ENCODE data around the gene PXDN.

The PXDN gene

DNA sequence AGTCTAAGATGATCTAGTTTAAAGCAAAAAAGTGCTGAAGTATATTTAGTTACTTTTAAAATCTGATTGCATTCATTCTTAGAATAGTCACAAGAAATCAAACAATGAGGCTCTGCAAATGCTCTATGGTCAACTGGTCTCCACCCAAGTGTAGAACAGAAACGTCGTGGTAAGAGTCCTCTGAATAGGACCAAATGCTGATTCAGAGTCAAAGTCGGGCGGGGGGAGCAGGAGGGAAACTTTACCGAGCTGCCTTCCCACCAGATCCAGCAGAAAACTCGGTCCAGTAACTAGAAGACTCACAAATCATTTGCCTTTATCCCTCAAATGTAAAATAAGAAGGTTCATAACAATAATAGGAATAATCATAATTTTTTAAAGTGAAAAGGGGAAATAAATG is 46.2 kb upstream of the PXDN start:
- no peak overlapping the region for H3K4me3 ChIP-seq (ENCODE audit: low read depth, low read length)
- DNase-seq (ENCODE audit: low read depth, low spot score) = no peak
- in situ Hi-C loops (cut with HindIII; ENCODE audit: low sequenced_read_pairs) = no loop called here
- TF ChIP-seq, protein P1, sequence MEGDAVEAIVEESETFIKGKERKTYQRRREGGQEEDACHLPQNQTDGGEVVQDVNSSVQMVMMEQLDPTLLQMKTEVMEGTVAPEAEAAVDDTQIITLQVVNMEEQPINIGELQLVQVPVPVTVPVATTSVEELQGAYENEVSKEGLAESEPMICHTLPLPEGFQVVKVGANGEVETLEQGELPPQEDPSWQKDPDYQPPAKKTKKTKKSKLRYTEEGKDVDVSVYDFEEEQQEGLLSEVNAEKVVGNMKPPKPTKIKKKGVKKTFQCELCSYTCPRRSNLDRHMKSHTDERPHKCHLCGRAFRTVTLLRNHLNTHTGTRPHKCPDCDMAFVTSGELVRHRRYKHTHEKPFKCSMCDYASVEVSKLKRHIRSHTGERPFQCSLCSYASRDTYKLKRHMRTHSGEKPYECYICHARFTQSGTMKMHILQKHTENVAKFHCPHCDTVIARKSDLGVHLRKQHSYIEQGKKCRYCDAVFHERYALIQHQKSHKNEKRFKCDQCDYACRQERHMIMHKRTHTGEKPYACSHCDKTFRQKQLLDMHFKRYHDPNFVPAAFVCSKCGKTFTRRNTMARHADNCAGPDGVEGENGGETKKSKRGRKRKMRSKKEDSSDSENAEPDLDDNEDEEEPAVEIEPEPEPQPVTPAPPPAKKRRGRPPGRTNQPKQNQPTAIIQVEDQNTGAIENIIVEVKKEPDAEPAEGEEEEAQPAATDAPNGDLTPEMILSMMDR (IDR thresholded peaks at IDR 0.05; ENCODE audit: low read depth, low read length) = no peak

DNA sequence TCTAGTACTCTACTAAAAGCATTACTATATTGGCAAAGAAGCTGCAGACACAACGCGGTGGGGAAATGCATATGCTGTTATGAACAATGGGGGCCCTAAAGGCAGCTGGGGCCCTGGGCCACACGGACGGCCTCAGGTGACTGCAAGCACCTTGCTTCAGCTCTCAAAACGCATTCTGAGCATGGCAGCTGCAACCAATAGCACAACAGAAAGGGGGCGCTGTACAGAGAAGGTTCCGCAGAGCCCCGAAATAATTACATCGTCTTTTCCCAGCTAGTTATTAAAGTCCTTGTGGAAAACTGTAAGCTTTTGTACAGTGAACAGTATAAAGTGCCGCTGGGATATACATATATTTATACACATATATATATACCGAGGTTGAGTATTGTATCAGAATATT is 45.3 kb upstream of the PXDN start:
- DNase-seq (ENCODE audit: low read depth, low spot score) = no peak
- TF ChIP-seq, protein P1 (IDR thresholded peaks at IDR 0.05; ENCODE audit: low read depth, low read length) = no peak
- in situ Hi-C loops (cut with HindIII; ENCODE audit: low sequenced_read_pairs) = no loop called here
- no peak overlapping the region for H3K4me3 ChIP-seq (ENCODE audit: low read depth, low read length)

DNA sequence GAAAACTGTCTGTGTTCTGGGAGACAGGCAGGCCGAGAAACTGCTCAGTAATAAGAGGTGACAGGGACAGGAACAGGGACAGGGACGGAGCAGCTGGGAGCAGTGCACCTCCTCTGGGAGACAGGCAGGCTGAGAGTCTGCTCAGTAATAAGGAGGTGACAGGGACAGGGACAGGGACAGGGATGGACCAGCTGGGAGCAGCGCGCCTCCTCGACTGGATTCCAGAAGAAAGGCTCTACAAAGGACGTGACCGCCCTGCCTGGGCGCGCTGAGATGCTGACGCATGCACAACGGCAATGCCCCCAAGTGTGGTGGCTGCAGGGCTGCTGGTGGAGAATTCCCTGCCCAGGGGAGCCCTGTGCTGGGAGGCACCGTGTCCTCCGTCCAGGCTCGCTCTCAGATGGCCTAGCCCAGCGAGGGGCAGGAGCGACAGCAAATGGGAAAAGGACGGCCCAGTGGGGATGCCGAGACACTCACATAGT is 44.2 kb upstream of the PXDN start:
- in situ Hi-C loops (cut with HindIII; ENCODE audit: low sequenced_read_pairs) = no loop called here
- no peak overlapping the region for H3K4me3 ChIP-seq (ENCODE audit: low read depth, low read length)
- TF ChIP-seq, protein P1 (IDR thresholded peaks at IDR 0.05; ENCODE audit: low read depth, low read length) = no peak
- DNase-seq (ENCODE audit: low read depth, low spot score) = no peak

DNA sequence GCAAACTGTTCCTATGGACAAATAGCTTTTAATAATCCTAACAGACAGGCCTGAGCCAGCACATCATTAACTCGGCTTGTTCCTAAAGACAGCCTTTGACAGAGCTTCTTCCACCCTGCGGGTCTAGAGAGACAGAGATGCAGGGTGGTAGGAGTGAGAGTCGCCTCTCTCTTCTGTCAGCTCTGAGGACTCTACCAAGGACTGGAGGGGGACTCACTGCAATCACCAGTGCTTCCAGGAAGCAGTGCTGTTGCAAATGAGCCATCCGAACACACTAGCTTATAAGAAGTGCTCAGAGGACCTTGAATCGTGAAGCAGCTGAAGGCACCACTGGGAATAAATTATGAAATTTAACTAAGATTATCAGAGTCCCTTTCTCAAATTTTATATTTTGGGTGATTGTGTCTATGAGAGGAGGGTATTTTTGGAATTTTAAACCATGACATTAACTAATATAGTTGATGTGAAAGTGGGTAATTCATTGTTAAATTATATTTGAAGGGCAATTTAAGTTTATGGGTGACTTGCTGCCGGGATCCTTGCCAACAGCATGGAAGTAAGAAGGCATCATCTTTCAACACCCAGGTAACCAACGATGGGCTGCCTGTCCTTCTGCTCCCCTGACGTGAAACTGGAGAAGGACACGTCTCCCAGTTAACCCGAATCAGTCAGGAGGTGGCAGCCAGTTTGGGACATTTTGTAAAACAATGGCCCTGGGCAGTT is 43.6 kb upstream of the PXDN start:
- in situ Hi-C loops (cut with HindIII; ENCODE audit: low sequenced_read_pairs) = no loop called here
- TF ChIP-seq, protein P1 (IDR thresholded peaks at IDR 0.05; ENCODE audit: low read depth, low read length) = no peak
- DNase-seq (ENCODE audit: low read depth, low spot score) = no peak
- no peak overlapping the region for H3K4me3 ChIP-seq (ENCODE audit: low read depth, low read length)

DNA sequence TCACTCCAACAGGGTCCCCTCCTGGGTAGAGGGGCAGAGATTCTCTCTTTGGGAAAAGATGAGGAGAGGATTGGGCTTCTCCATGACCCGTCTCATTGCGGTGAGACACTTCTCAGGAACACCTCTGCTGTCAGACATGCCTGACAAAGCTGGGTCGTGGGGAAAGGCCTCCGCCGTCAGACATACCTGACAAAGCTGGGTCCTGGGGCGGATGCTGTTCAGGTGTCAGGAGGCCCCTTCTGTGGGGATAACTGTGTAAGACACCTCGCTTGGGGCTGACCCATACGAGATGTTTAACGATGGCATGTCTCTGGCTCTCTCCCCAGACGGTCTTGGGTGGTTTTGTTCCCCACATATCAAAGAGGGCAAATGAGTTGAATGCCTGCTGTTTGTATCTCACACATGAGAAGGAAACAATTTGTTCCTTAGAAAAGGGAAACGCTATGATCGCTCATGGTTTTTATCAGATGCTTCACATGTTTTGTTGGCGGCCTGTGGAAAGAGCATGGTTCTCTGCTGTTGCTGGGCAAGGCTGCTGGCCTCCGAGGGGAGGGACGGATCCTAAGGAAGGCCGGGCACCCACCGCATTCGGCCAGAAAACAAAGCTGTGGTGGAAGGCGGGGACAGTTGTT is 40.8 kb upstream of the PXDN start:
- no peak for DNase-seq (ENCODE audit: low read depth, low spot score)
- TF ChIP-seq, protein P1 (IDR thresholded peaks at IDR 0.05; ENCODE audit: low read depth, low read length) = no peak
- in situ Hi-C loops (cut with HindIII; ENCODE audit: low sequenced_read_pairs) = no loop called here
- no peak overlapping the region for H3K4me3 ChIP-seq (ENCODE audit: low read depth, low read length)

DNA sequence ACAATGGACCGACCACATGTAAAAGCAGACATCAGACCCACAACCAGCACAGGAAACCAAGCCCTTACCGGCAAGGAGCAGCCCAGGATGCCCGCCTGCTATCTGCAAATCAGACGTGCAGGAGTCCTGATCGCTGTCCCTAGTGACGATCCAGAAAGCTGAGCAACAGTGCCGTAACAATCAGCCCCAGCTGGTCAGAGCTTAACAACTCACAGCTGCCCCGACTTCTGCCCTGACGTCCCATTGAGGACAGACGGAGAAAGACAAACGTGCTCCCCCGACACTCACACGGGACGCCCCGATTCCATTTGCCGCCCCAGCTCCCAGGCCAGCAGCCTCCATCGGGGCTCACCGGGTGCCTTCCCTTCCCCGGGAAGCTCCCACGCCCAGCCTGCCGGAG is 39.8 kb upstream of the PXDN start:
- TF ChIP-seq, protein P1 (IDR thresholded peaks at IDR 0.05; ENCODE audit: low read depth, low read length) = no peak
- no peak overlapping the region for H3K4me3 ChIP-seq (ENCODE audit: low read depth, low read length)
- DNase-seq (ENCODE audit: low read depth, low spot score) = no peak
- in situ Hi-C loops (cut with HindIII; ENCODE audit: low sequenced_read_pairs) = no loop called here
